OCI-LY7 (cell line): ENCODE results near the gene DNASE1L3. TPM values are rescaled to one million over a fixed set of nuclear protein-coding genes. Genes with fewer than 3 reads are reported as not detected.

Experiments used
- BruUV-seq: library from RNA; stranded (reverse); fragments of 400-500 nt; replicated peaks from 2 replicates; lab custom pipeline; 2021; lab: Mats Ljungman, UMichigan
- CTCF ChIA-PET: fragments of 300-600 bp; sonication (Branson Sonifier 250); formaldehyde crosslinking; loops from one replicate; lab custom pipeline; 2022; ENCODE audit warnings: antibody characterized with exemption; ENCODE audit not compliant: unreplicated experiment; lab: Charles Lee
- POLR2A ChIA-PET: fragments of 300-600 bp; sonication (Branson Sonifier 250); formaldehyde crosslinking; loops from one replicate; lab custom pipeline; 2022; ENCODE audit warnings: antibody characterized with exemption; lab: Charles Lee
- DNase-seq: peaks from one replicate; pipeline ENCODE4 v3.0.0-alpha.2; 2015; ENCODE audit warnings: low spot score
- H2AFZ ChIP-seq: fragments of 200-600 bp; sonication (generic), shearing (Covaris generic); 2 replicates; pipeline ENCODE4 v1.6.1; 2014; ENCODE audit warnings: mild to moderate bottlenecking, antibody characterized with exemption, low read length, moderate library complexity
- H3K27ac ChIP-seq: fragments of 200-600 bp; sonication (generic); 2 replicates; pipeline ENCODE4 v1.5.1; 2014; ENCODE audit warnings: mixed run types, low read depth, mild to moderate bottlenecking, moderate library complexity, low read length, inconsistent platforms; ENCODE audit not compliant: poor library complexity, severe bottlenecking
- H3K36me3 ChIP-seq: fragments of 200-600 bp; sonication (generic); 2 replicates; pipeline ENCODE4 v1.6.1; 2014; ENCODE audit warnings: mild to moderate bottlenecking, antibody characterized with exemption, low read length, moderate library complexity, mixed read lengths; ENCODE audit not compliant: insufficient read depth
- H3K4me1 ChIP-seq: fragments of 200-600 bp; sonication (generic); 2 replicates; pipeline ENCODE4 v1.5.1; 2014; ENCODE audit warnings: mild to moderate bottlenecking, low read length; ENCODE audit not compliant: insufficient read depth, poor library complexity, severe bottlenecking
- H3K4me2 ChIP-seq: fragments of 200-600 bp; sonication (generic); 2 replicates; pipeline ENCODE4 v1.6.1; 2014; ENCODE audit warnings: mild to moderate bottlenecking, low read length
- H3K4me3 ChIP-seq: fragments of 200-600 bp; sonication (generic); 2 replicates; pipeline ENCODE4 v1.5.1; 2014; ENCODE audit warnings: mild to moderate bottlenecking, low read depth, low read length; ENCODE audit not compliant: poor library complexity, severe bottlenecking
- H3K79me2 ChIP-seq: fragments of 200-600 bp; sonication (generic); 2 replicates; pipeline ENCODE4 v1.6.1; 2016; ENCODE audit warnings: low read depth, mild to moderate bottlenecking, low read length, moderate library complexity, mixed read lengths; ENCODE audit not compliant: insufficient read depth
- H3K9me2 ChIP-seq: fragments of 200-600 bp; sonication (generic); 2 replicates; pipeline ENCODE4 v1.6.1; 2016; ENCODE audit warnings: mild to moderate bottlenecking, low read length, mixed read lengths; ENCODE audit not compliant: insufficient read depth
- H3K9me3 ChIP-seq: fragments of 200-600 bp; sonication (generic); 2 replicates; pipeline ENCODE4 v1.6.1; 2014; ENCODE audit warnings: mild to moderate bottlenecking, mixed run types, low read length, mixed read lengths
- H4K20me1 ChIP-seq: fragments of 200-600 bp; sonication (generic); 2 replicates; pipeline ENCODE4 v1.6.1; 2014; ENCODE audit warnings: mild to moderate bottlenecking, antibody characterized with exemption, low read length, moderate library complexity, mixed read lengths; ENCODE audit not compliant: insufficient read depth
- CTCF ChIP-seq: fragments of 200-600 bp; sonication (generic); conservative IDR thresholded peaks from 2 replicates; pipeline ENCODE4 v1.5.1; 2014; ENCODE audit warnings: mild to moderate bottlenecking, antibody characterized with exemption, low read length, moderate library complexity, mixed read lengths
- EZH2phosphoT487 ChIP-seq: fragments of 200-600 bp; sonication (generic); IDR thresholded peaks from 2 replicates; pipeline ENCODE4 v1.6.1; 2018; ENCODE audit warnings: low read depth, borderline replicate concordance, mild to moderate bottlenecking, mixed run types, antibody characterized with exemption, low read length, moderate library complexity, mixed read lengths
- intact Hi-C: fragments of 100-400 bp; cut with micrococcal nuclease; formaldehyde crosslinking; loops from one replicate; pipeline ENCODE4 v1.10.0; 2022; ENCODE audit not compliant: unreplicated experiment
- total RNA-seq, 2 experiments: library from RNA; depleted of rRNA in 1 of 2; stranded (reverse); fragments of >200 nt in 1 of 2; shearing (Covaris generic) in 1 of 2; gene quantifications; 2 replicates each; pipeline ENCODE4 v1.2.3, GENCODE V29; 2014 to 2022

Gene DNASE1L3
- total RNA-seq, 2 experiments from 2014 or later, result 1.3 TPM; not detected in 1

GRCh38 chr3:58152225-58153015 is 58.4 kb downstream of the DNASE1L3 start:
- Histone ChIP-seq H3K9me2 (no peaks in the 10 kb centered on the region), H3K4me1 (no peaks in the 10 kb centered on the region), H3K79me2 (no peaks in the 10 kb centered on the region), H3K36me3 (peaks cover 3% of the 10 kb centered on the region; the same call in 1 of the 2 replicates), H3K9me3 (no peaks in the 10 kb centered on the region), H3K4me2 (no peak overlapping the region), H3K27ac (no peak overlapping the region), H2AFZ (no peak overlapping the region), H3K4me3 (no peak overlapping the region), H4K20me1 (no peaks in the 10 kb centered on the region)
- no TSS peak for BruUV-seq
- TF ChIP-seq CTCF, result no peak
- no peak for TF ChIP-seq EZH2phosphoT487
- DNase-seq, result no peak
- POLR2A ChIA-PET, result no interaction called here
- CTCF ChIA-PET, result no interaction called here
- intact Hi-C loops, result no loop called here

GRCh38 chr3:58151637-58152036 is 59.1 kb downstream of the DNASE1L3 start:
- Histone ChIP-seq H3K36me3 (peaks cover 3% of the 10 kb centered on the region; the same call in 1 of the 2 replicates), H3K4me1 (no peaks in the 10 kb centered on the region), H3K9me2 (no peaks in the 10 kb centered on the region), H3K27ac (no peak overlapping the region), H2AFZ (no peak overlapping the region), H3K4me3 (no peak overlapping the region), H3K9me3 (no peaks in the 10 kb centered on the region), H4K20me1 (no peaks in the 10 kb centered on the region), H3K4me2 (no peak overlapping the region), H3K79me2 (no peaks in the 10 kb centered on the region)
- ChIA-PET CTCF (no interaction called here), POLR2A (interaction anchor here (0.6 to 0.7 kb wide), 4 partner anchors 158 to 1810 kb away, joined by 3 to 5 read pairs (median 3); no protein-coding TSS in a partner anchor)
- intact Hi-C loops, result no loop called here
- DNase-seq, result no peak
- no TSS peak for BruUV-seq
- no peak for TF ChIP-seq CTCF
- no peak for TF ChIP-seq EZH2phosphoT487

- TF ChIP-seq CTCF, result no peak
- no peak for TF ChIP-seq EZH2phosphoT487
- no peaks in the 10 kb centered on the region for H3K9me3 ChIP-seq
- H3K4me3 ChIP-seq, result no peak overlapping the region
- CTCF ChIA-PET, result interaction anchor here (1.6 kb wide), 1 partner anchor 16 kb away, joined by 5 read pairs; no protein-coding TSS in a partner anchor
- H3K9me2 ChIP-seq, result no peaks in the 10 kb centered on the region
- no peak overlapping the region for H3K27ac ChIP-seq
- no peaks in the 10 kb centered on the region for H3K4me1 ChIP-seq
- DNase-seq, result no peak
- POLR2A ChIA-PET, result no interaction called here
- H3K36me3 ChIP-seq, result no peaks in the 10 kb centered on the region
- H3K79me2 ChIP-seq, result no peaks in the 10 kb centered on the region
- no peaks in the 10 kb centered on the region for H4K20me1 ChIP-seq
- BruUV-seq, result no TSS peak
- intact Hi-C loops, result no loop called here
- no peak overlapping the region for H3K4me2 ChIP-seq
- no peak overlapping the region for H2AFZ ChIP-seq
Measured at GRCh38 chr3:58150810-58151199, 60.0 kb downstream of the DNASE1L3 start.
